GM23338 (cell line): ENCODE results near the gene HOXB4. TPM values are rescaled to one million over a fixed set of nuclear protein-coding genes. Genes with fewer than 3 reads are reported as not detected.

Experiments
- ATAC-seq: fragments of 200-7000 bp; cut with Tn5 transposase; 3 replicates; pipeline ENCODE4 v1.9.1; 2020
- DNase-seq: peaks from one replicate; pipeline ENCODE4 v3.0.0-alpha.2; 2015; ENCODE audit warnings: low spot score
- H2AFZ ChIP-seq: fragments of 200-600 bp; sonication (generic); 2 replicates; pipeline ENCODE4 v1.8.0; 2016; ENCODE audit warnings: antibody characterized with exemption, mild to moderate bottlenecking, moderate library complexity
- H3F3A ChIP-seq: fragments of 200-600 bp; sonication (generic); replicated peaks from 2 replicates; pipeline ENCODE4 v1.8.0; 2017; ENCODE audit warnings: antibody characterized with exemption, mixed run types, low read depth
- H3K27ac ChIP-seq: fragments of 200-600 bp; sonication (generic); 2 replicates; pipeline ENCODE4 v1.6.1; 2016; ENCODE audit warnings: low read depth
- H3K27me3 ChIP-seq: fragments of 200-600 bp; sonication (generic); 2 replicates; pipeline ENCODE4 v1.8.0; 2016; ENCODE audit warnings: mild to moderate bottlenecking, mixed run types, moderate library complexity; ENCODE audit not compliant: insufficient read depth
- H3K36me3 ChIP-seq: fragments of 200-600 bp; sonication (generic); 2 replicates; pipeline ENCODE4 v1.8.0; 2016; ENCODE audit warnings: mild to moderate bottlenecking; ENCODE audit not compliant: insufficient read depth
- H3K4me1 ChIP-seq: fragments of 200-600 bp; sonication (generic); 2 replicates; pipeline ENCODE4 v1.8.0; 2016; ENCODE audit warnings: mild to moderate bottlenecking, moderate library complexity; ENCODE audit not compliant: insufficient read depth
- H3K4me2 ChIP-seq: fragments of 200-600 bp; sonication (generic); 2 replicates; pipeline ENCODE4 v1.7.1; 2017; ENCODE audit warnings: mixed run types
- H3K4me3 ChIP-seq: fragments of 200-600 bp; sonication (generic); 2 replicates; pipeline ENCODE4 v1.6.1; 2016; ENCODE audit warnings: mixed run types
- H3K79me2 ChIP-seq: fragments of 200-600 bp; sonication (generic); replicated peaks from 2 replicates; pipeline ENCODE4 v1.8.0; 2017; ENCODE audit warnings: mild to moderate bottlenecking; ENCODE audit not compliant: insufficient read depth
- H3K9me2 ChIP-seq: fragments of 200-600 bp; sonication (generic); 2 replicates; pipeline ENCODE4 v1.8.0; 2017; ENCODE audit not compliant: insufficient read depth
- H4K20me1 ChIP-seq: fragments of 200-600 bp; sonication (generic); replicated peaks from 2 replicates; pipeline ENCODE4 v1.8.0; 2017; ENCODE audit warnings: mild to moderate bottlenecking; ENCODE audit not compliant: insufficient read depth
- H3K27ac Mint-ChIP-seq: 2 replicates; pipeline ENCODE4 v1.8.0; 2020; ENCODE audit warnings: inconsistent platforms, mild to moderate bottlenecking, moderate library complexity, mixed read lengths
- H3K27me3 Mint-ChIP-seq: 3 replicates; pipeline ENCODE4 v1.8.0; 2022; ENCODE audit warnings: low read depth, mild to moderate bottlenecking, moderate library complexity, mixed read lengths, inconsistent platforms; ENCODE audit not compliant: insufficient read depth, poor library complexity
- H3K36me3 Mint-ChIP-seq: 3 replicates; pipeline ENCODE4 v1.8.0; 2021; ENCODE audit warnings: low read depth, mild to moderate bottlenecking, inconsistent platforms, moderate library complexity, mixed read lengths
- H3K4me1 Mint-ChIP-seq: 3 replicates; pipeline ENCODE4 v1.8.0; 2020; ENCODE audit warnings: mild to moderate bottlenecking, inconsistent platforms, mixed read lengths
- H3K4me3 Mint-ChIP-seq: 3 replicates; pipeline ENCODE4 v1.8.0; 2021; ENCODE audit warnings: moderate library complexity, mild to moderate bottlenecking, inconsistent platforms, mixed read lengths
- H3K9me3 Mint-ChIP-seq: 3 replicates; pipeline ENCODE4 v1.8.0; 2020; ENCODE audit warnings: moderate library complexity, mild to moderate bottlenecking, inconsistent platforms, mixed read lengths
- ETS1 ChIP-seq: IDR thresholded peaks from 2 replicates; pipeline ENCODE4 v1.6.1; 2016; ENCODE audit warnings: antibody characterized with exemption
- EZH2 ChIP-seq: fragments of 200-600 bp; sonication (generic); IDR thresholded peaks from one replicate; pipeline ENCODE4 v1.8.0; 2017; ENCODE audit warnings: antibody characterized with exemption, mild to moderate bottlenecking, low read depth; ENCODE audit not compliant: unreplicated experiment
- EZH2phosphoT487 ChIP-seq: fragments of 200-600 bp; sonication (generic); IDR thresholded peaks from one replicate; pipeline ENCODE4 v1.8.1; 2018; ENCODE audit warnings: antibody characterized with exemption; ENCODE audit not compliant: unreplicated experiment
- JUNB ChIP-seq: IDR thresholded peaks from one replicate; pipeline ENCODE4 v1.6.1; 2016; ENCODE audit warnings: antibody characterized with exemption; ENCODE audit not compliant: unreplicated experiment
- ZNF114 ChIP-seq: fragments of 250-450 bp; sonication (Bioruptor Pico); IDR thresholded peaks from 2 replicates; pipeline ENCODE4 v1.5.0; 2020; ENCODE audit warnings: mild to moderate bottlenecking, moderate library complexity
- ZNF331 ChIP-seq: fragments of 250-450 bp; sonication (Bioruptor Pico); IDR thresholded peaks from 2 replicates; pipeline ENCODE4 v1.5.0; 2020; ENCODE audit warnings: low read depth, mild to moderate bottlenecking, moderate library complexity
- ZNF462 ChIP-seq: fragments of 250-450 bp; sonication (Bioruptor Pico); IDR thresholded peaks from 2 replicates; pipeline ENCODE4 v1.5.0; 2020; ENCODE audit warnings: mild to moderate bottlenecking, moderate library complexity
- polyA plus RNA-seq: library from polyadenylated mRNA; unstranded; fragments of >200 nt; fragmentation: Nextera tagmentation; extraction: Ambion mirVana; gene quantifications from 2 replicates; pipeline ENCODE4 v1.2.1, GENCODE V29; 2016
- total RNA-seq: library from RNA; depleted of rRNA; stranded (reverse); fragments of >200 nt; shearing (Covaris generic); gene quantifications from 2 replicates; pipeline ENCODE4 v1.2.3, GENCODE V29; 2014
- TF ChIP-seq, protein P1 (sequence below): IDR thresholded peaks from one replicate; pipeline ENCODE4 v1.6.1; 2018; ENCODE audit warnings: antibody characterized with exemption; ENCODE audit not compliant: unreplicated experiment
- TF ChIP-seq, protein P2 (sequence below), 2 experiments: fragments of 200-600 bp in 1 of 2; sonication (generic) in 1 of 2; conservative IDR thresholded peaks; 2 replicates each; pipeline versions ENCODE4 v1.5.1 to v1.6.1; 2016 to 2017; ENCODE audit warnings: antibody characterized with exemption in 2 of 2, low read depth in 2 of 2, mild to moderate bottlenecking in 2 of 2, moderate library complexity in 1 of 2

HOXB4 gene
- total and polyA plus RNA-seq, 2 experiments from 2014 or later: not detected

- no peaks in the 10 kb centered on the region; the same call in 2 of the 3 replicates for H3K9me3 Mint-ChIP-seq
- peaks cover 3% of the 10 kb centered on the region; the same call in 1 of the 3 replicates for H3K36me3 Mint-ChIP-seq
- H3K9me2 ChIP-seq: no peaks in the 10 kb centered on the region
- H3K4me3 Mint-ChIP-seq: peak overlapping the region; percentile 42; the same call in 2 of the 3 replicates
- peaks cover 61% of the 10 kb centered on the region for H3F3A ChIP-seq
- H3K4me2 ChIP-seq: peak overlapping the region; percentile 60
- H3K4me1 ChIP-seq: peaks cover 51% of the 10 kb centered on the region
- no peak overlapping the region for H3K27ac ChIP-seq
- no peaks in the 10 kb centered on the region for H3K79me2 ChIP-seq
- no peak overlapping the region for H3K27ac Mint-ChIP-seq
- H3K27me3 Mint-ChIP-seq: peaks cover 100% of the 10 kb centered on the region
- peak overlapping the region; percentile 38 for H3K4me3 ChIP-seq
- DNase-seq: peak; percentile 65
- no peak overlapping the region for H2AFZ ChIP-seq
- H3K36me3 ChIP-seq: no peaks in the 10 kb centered on the region
- peaks cover 35% of the 10 kb centered on the region for H3K4me1 Mint-ChIP-seq
- peaks cover 100% of the 10 kb centered on the region for H3K27me3 ChIP-seq
- no peak for TF ChIP-seq ZNF462 (CRISPR knock-in tag)
- TF ChIP-seq ETS1: no peak
- TF ChIP-seq ZNF331: no peak
- TF ChIP-seq EZH2phosphoT487: peak; percentile 73
- no peak for TF ChIP-seq JUNB
- TF ChIP-seq, protein P1, sequence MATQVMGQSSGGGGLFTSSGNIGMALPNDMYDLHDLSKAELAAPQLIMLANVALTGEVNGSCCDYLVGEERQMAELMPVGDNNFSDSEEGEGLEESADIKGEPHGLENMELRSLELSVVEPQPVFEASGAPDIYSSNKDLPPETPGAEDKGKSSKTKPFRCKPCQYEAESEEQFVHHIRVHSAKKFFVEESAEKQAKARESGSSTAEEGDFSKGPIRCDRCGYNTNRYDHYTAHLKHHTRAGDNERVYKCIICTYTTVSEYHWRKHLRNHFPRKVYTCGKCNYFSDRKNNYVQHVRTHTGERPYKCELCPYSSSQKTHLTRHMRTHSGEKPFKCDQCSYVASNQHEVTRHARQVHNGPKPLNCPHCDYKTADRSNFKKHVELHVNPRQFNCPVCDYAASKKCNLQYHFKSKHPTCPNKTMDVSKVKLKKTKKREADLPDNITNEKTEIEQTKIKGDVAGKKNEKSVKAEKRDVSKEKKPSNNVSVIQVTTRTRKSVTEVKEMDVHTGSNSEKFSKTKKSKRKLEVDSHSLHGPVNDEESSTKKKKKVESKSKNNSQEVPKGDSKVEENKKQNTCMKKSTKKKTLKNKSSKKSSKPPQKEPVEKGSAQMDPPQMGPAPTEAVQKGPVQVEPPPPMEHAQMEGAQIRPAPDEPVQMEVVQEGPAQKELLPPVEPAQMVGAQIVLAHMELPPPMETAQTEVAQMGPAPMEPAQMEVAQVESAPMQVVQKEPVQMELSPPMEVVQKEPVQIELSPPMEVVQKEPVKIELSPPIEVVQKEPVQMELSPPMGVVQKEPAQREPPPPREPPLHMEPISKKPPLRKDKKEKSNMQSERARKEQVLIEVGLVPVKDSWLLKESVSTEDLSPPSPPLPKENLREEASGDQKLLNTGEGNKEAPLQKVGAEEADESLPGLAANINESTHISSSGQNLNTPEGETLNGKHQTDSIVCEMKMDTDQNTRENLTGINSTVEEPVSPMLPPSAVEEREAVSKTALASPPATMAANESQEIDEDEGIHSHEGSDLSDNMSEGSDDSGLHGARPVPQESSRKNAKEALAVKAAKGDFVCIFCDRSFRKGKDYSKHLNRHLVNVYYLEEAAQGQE: no peak
- peak; percentile 98 for TF ChIP-seq EZH2
- no peak for TF ChIP-seq ZNF114 (CRISPR knock-in tag)
- TF ChIP-seq, protein P2, sequence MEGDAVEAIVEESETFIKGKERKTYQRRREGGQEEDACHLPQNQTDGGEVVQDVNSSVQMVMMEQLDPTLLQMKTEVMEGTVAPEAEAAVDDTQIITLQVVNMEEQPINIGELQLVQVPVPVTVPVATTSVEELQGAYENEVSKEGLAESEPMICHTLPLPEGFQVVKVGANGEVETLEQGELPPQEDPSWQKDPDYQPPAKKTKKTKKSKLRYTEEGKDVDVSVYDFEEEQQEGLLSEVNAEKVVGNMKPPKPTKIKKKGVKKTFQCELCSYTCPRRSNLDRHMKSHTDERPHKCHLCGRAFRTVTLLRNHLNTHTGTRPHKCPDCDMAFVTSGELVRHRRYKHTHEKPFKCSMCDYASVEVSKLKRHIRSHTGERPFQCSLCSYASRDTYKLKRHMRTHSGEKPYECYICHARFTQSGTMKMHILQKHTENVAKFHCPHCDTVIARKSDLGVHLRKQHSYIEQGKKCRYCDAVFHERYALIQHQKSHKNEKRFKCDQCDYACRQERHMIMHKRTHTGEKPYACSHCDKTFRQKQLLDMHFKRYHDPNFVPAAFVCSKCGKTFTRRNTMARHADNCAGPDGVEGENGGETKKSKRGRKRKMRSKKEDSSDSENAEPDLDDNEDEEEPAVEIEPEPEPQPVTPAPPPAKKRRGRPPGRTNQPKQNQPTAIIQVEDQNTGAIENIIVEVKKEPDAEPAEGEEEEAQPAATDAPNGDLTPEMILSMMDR (conservative IDR thresholded peaks at IDR 0.05; ENCODE audit: low read depth in 2 of 2): no peak
- peak; percentile 7 for ATAC-seq
- H4K20me1 ChIP-seq: peaks cover 56% of the 10 kb centered on the region
Observed at GRCh38 chr17:48597778-48598631, 19.9 kb upstream of the HOXB4 start.
